Measurements from ENCODE around the gene PLCL1.

DNA sequence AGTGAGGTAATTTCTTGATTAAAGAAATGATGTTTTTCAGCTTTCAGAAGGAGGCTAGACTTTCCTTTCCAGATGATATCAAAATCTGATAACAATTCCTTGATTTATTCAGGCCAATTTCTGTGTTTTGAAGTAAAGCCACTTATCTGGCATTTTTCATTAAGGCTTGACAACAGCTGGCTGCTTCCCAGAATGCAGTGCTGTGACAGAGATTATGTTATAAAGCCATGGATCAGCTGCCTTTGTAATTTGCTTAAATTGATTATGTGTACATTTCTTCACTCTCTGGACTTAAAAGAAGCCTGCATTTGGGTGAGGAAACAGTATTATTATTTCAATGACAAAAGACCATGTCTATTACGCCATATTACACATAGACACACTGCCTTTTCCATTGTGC is 136.0 kb downstream of the PLCL1 start:
- TF ChIP-seq, protein P1, sequence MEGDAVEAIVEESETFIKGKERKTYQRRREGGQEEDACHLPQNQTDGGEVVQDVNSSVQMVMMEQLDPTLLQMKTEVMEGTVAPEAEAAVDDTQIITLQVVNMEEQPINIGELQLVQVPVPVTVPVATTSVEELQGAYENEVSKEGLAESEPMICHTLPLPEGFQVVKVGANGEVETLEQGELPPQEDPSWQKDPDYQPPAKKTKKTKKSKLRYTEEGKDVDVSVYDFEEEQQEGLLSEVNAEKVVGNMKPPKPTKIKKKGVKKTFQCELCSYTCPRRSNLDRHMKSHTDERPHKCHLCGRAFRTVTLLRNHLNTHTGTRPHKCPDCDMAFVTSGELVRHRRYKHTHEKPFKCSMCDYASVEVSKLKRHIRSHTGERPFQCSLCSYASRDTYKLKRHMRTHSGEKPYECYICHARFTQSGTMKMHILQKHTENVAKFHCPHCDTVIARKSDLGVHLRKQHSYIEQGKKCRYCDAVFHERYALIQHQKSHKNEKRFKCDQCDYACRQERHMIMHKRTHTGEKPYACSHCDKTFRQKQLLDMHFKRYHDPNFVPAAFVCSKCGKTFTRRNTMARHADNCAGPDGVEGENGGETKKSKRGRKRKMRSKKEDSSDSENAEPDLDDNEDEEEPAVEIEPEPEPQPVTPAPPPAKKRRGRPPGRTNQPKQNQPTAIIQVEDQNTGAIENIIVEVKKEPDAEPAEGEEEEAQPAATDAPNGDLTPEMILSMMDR (IDR thresholded peaks at IDR 0.05 in 8 of 11, conservative IDR thresholded peaks at IDR 0.05 in 3 of 11) = no peak
- TF ChIP-seq POLR2A (IDR thresholded peaks at IDR 0.05) (no peak), POLR2AphosphoS5 (IDR thresholded peaks at IDR 0.05) (no peak)
